GM06990 (cell line): ENCODE data around the gene LIMS2.
A peak's percentile ranks its signal among the peaks of the same experiment; 100 is the strongest.

Experiments
- DNase-seq: peaks from one replicate; pipeline ENCODE4 v3.0.0-alpha.2; 2011; ENCODE audit not compliant: insufficient read length; ENCODE audit errors: extremely low read depth
- H3K27me3 ChIP-seq: replicated peaks from 2 replicates; pipeline ENCODE4 v1.6.0; 2011; ENCODE audit warnings: low read length; ENCODE audit not compliant: control insufficient read depth, insufficient read depth
- H3K36me3 ChIP-seq: 2 replicates; pipeline ENCODE4 v1.5.1; 2011; ENCODE audit warnings: low read length; ENCODE audit not compliant: control insufficient read depth, insufficient read depth
- H3K4me3 ChIP-seq: replicated peaks from 2 replicates; pipeline ENCODE4 v1.5.1; 2011; ENCODE audit warnings: low read depth, mild to moderate bottlenecking, control low read depth, low read length
- CTCF ChIP-seq: IDR thresholded peaks from 2 replicates; pipeline ENCODE4 v1.5.1; 2011; ENCODE audit warnings: low read length, control low read depth, mild to moderate bottlenecking, inconsistent platforms; ENCODE audit not compliant: insufficient read depth, poor library complexity, severe bottlenecking

LIMS2 gene

GRCh38 chr2:127697482-127698180, 22.3 kb upstream of the LIMS2 start:
- Histone ChIP-seq H3K36me3 (no peaks in the 10 kb centered on the region), H3K27me3 (no peaks in the 10 kb centered on the region), H3K4me3 (no peak overlapping the region)
- no peak for TF ChIP-seq CTCF
- no peak for DNase-seq

GRCh38 chr2:127695491-127696472, 20.5 kb upstream of the LIMS2 start:
- H3K36me3 ChIP-seq, result no peaks in the 10 kb centered on the region
- peak; percentile 46 for TF ChIP-seq CTCF
- no peaks in the 10 kb centered on the region for H3K27me3 ChIP-seq
- DNase-seq, result peak; percentile 33
- H3K4me3 ChIP-seq, result no peak overlapping the region

- Histone ChIP-seq H3K27me3 (no peaks in the 10 kb centered on the region), H3K4me3 (no peak overlapping the region), H3K36me3 (no peaks in the 10 kb centered on the region)
- no peak for TF ChIP-seq CTCF
- DNase-seq, result no peak
These were observed 19.7 kb upstream of the LIMS2 start for GRCh38 chr2:127694986-127695385.

- Histone ChIP-seq H3K27me3 (no peaks in the 10 kb centered on the region), H3K4me3 (no peak overlapping the region), H3K36me3 (no peaks in the 10 kb centered on the region)
These were observed 15.4 kb upstream of the LIMS2 start for GRCh38 chr2:127690696-127691095.

GRCh38 chr2:127688405-127688804, 13.1 kb upstream of the LIMS2 start:
- Histone ChIP-seq H3K4me3 (no peak overlapping the region), H3K27me3 (no peaks in the 10 kb centered on the region), H3K36me3 (no peaks in the 10 kb centered on the region)
- no peak for TF ChIP-seq CTCF
- DNase-seq, result no peak

More at GRCh38 chr2:127690696-127691095, 15.4 kb upstream of the LIMS2 start:
- TF ChIP-seq CTCF, result no peak
- DNase-seq, result no peak
